ENCODE data around the gene ZNF135. TPM values are rescaled to one million over a fixed set of nuclear protein-coding genes. Genes with fewer than 3 reads are reported as not detected.

ZNF135 gene
- total and polyA plus RNA-seq, 10 of the 15 experiments (the other 5 are each of a cell fraction or from before 2014, with no cell fraction given) = 0.04 TPM; not detected in 9

GRCh38 chr19:58084596-58085347, 25.7 kb downstream of the ZNF135 start:
- in situ Hi-C loops (cut with MboI) = no loop called here
- Histone ChIP-seq H3K4me3 (no peak overlapping the region), H3K4me1 (ENCODE audit: control insufficient read depth, insufficient read depth, low read length) (no peaks in the 10 kb centered on the region), H3K27me3 (replicated peaks in 1 of 2; ENCODE audit: control insufficient read depth in 2 of 2, insufficient read depth in 2 of 2, low read length in 1 of 2) (no peaks in the 10 kb centered on the region), H3K36me3 (ENCODE audit: control insufficient read depth in 2 of 2, insufficient read depth in 2 of 2, low read length in 1 of 2) (no peaks in the 10 kb centered on the region), H3K79me2 (ENCODE audit: control insufficient read depth, insufficient read depth, low read length) (no peaks in the 10 kb centered on the region), H2AFZ (ENCODE audit: control insufficient read depth, low read depth, low read length) (no peak overlapping the region), H4K20me1 (ENCODE audit: control insufficient read depth, insufficient read depth) (no peaks in the 10 kb centered on the region), H3K9me3 (replicated peaks; ENCODE audit: control insufficient read depth, insufficient read depth, low read length) (peaks cover 1% of the 10 kb centered on the region; the same call in 1 of the 3 replicates), H3K9ac (ENCODE audit: control insufficient read depth, insufficient read depth, low read length) (no peak overlapping the region), H3K4me2 (ENCODE audit: control insufficient read depth, insufficient read depth) (no peak overlapping the region), H3K27ac (ENCODE audit: control insufficient read depth, insufficient read depth) (no peak overlapping the region)
- ChIA-PET SMC1A (ENCODE audit: uncharacterized antibody, unreplicated experiment) (no interaction called here), POLR2A (no interaction called here), CTCF (no interaction called here), RAD21 (ENCODE audit: unreplicated experiment) (no interaction called here)
- FAIRE-seq (no peak), ATAC-seq (no peak), DNase-seq (ENCODE audit: low read depth, low spot score) (no peak)
- WGBS (ENCODE audit: insufficient coverage, insufficient replicate concordance, low lambda C conversion rate, missing lambda C conversion rate) = 89% methylated on average over 61 of the region's 69 CpGs
- intact Hi-C loops (cut with micrococcal nuclease; ENCODE audit: unreplicated experiment) = no loop called here
- no TSS peak for BruUV-seq (replicated peaks)
- TF ChIP-seq PAX8 (IDR thresholded peaks at IDR 0.05) (no peak), JUND (IDR thresholded peaks at IDR 0.05; ENCODE audit: low read depth, low read length) (no peak), BCL3 (IDR thresholded peaks at IDR 0.05; ENCODE audit: borderline replicate concordance, insufficient read depth, low read depth, low read length, poor library complexity, severe bottlenecking) (no peak), NFIC (IDR thresholded peaks at IDR 0.05; ENCODE audit: low read depth, low read length) (no peak), ZNF384 (IDR thresholded peaks at IDR 0.05; ENCODE audit: borderline replicate concordance, low read depth, low read length) (no peak), MLLT1 (IDR thresholded peaks at IDR 0.05) (no peak), CREB1 (IDR thresholded peaks at IDR 0.05; ENCODE audit: low read depth) (no peak), ZNF24 (IDR thresholded peaks at IDR 0.05) (no peak), NRF1 (conservative IDR thresholded peaks at IDR 0.05; ENCODE audit: low read depth, low read length) (no peak), RB1 (IDR thresholded peaks at IDR 0.05; ENCODE audit: borderline replicate concordance) (no peak), CBX5 (IDR thresholded peaks at IDR 0.05; ENCODE audit: low read depth) (no peak), PAX5 (IDR thresholded peaks at IDR 0.05; ENCODE audit: borderline replicate concordance, low read depth, low read length) (no peak), ZBTB11 (CRISPR knock-in tag; IDR thresholded peaks at IDR 0.05) (no peak)
- TF ChIP-seq, protein P1, sequence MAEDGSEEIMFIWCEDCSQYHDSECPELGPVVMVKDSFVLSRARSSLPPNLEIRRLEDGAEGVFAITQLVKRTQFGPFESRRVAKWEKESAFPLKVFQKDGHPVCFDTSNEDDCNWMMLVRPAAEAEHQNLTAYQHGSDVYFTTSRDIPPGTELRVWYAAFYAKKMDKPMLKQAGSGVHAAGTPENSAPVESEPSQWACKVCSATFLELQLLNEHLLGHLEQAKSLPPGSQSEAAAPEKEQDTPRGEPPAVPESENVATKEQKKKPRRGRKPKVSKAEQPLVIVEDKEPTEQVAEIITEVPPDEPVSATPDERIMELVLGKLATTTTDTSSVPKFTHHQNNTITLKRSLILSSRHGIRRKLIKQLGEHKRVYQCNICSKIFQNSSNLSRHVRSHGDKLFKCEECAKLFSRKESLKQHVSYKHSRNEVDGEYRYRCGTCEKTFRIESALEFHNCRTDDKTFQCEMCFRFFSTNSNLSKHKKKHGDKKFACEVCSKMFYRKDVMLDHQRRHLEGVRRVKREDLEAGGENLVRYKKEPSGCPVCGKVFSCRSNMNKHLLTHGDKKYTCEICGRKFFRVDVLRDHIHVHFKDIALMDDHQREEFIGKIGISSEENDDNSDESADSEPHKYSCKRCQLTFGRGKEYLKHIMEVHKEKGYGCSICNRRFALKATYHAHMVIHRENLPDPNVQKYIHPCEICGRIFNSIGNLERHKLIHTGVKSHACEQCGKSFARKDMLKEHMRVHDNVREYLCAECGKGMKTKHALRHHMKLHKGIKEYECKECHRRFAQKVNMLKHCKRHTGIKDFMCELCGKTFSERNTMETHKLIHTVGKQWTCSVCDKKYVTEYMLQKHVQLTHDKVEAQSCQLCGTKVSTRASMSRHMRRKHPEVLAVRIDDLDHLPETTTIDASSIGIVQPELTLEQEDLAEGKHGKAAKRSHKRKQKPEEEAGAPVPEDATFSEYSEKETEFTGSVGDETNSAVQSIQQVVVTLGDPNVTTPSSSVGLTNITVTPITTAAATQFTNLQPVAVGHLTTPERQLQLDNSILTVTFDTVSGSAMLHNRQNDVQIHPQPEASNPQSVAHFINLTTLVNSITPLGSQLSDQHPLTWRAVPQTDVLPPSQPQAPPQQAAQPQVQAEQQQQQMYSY (CRISPR knock-in tag; IDR thresholded peaks at IDR 0.05) = no peak
